Body of pancreas (tissue), 4 donors: ENCODE results near the gene DHX34. TPM values are rescaled to one million over a fixed set of nuclear protein-coding genes. Genes with fewer than 3 reads are reported as not detected.
A peak's percentile ranks its signal among the peaks of the same experiment; 100 is the strongest.

Source experiments
- ATAC-seq: fragments of 150-250 bp; one replicate; pipeline ENCODE4 v1.9.1; 2016
- DNase-seq, 4 donors: peaks; one replicate each; pipeline ENCODE4 v3.0.0-alpha.2; 2019
- H3K27ac ChIP-seq, 4 donors: fragments of 200-600 bp; sonication (generic); 1 replicate in 3 of 4; 2 replicates in 1 of 4; pipeline versions ENCODE4 v1.5.1 to v1.6.1; 2016 to 2019; ENCODE audit warnings: mild to moderate bottlenecking in 1 of 4, mixed read lengths in 1 of 4, moderate library complexity in 1 of 4
- H3K27me3 ChIP-seq, 2 donors: fragments of 200-600 bp; sonication (generic); one replicate each; pipeline ENCODE4 v1.6.0; 2016; ENCODE audit warnings: mild to moderate bottlenecking in 1 of 2
- H3K36me3 ChIP-seq, 2 donors: fragments of 200-600 bp; sonication (generic); replicated peaks in 1 of 2; 2 replicates each; pipeline ENCODE4 v1.5.1; 2016; ENCODE audit warnings: low read depth in 2 of 2; ENCODE audit not compliant: insufficient read depth in 1 of 2
- H3K4me1 ChIP-seq: fragments of 200-600 bp; sonication (generic); one replicate; pipeline ENCODE4 v1.6.0; 2016
- H3K4me3 ChIP-seq, 2 donors: fragments of 200-600 bp; sonication (generic); 1 replicate in 1 of 2; 2 replicates in 1 of 2; pipeline ENCODE4 v1.5.1; 2016 to 2019
- H3K9me3 ChIP-seq, 3 donors: fragments of 200-600 bp; sonication (generic); 1 replicate in 2 of 3; 2 replicates in 1 of 3; pipeline ENCODE4 v1.5.1; 2016
- POLR2A ChIP-seq, 3 donors: fragments of 450-650 bp; IDR thresholded peaks; one replicate each; pipeline ENCODE4 v1.6.1; 2016; ENCODE audit warnings: antibody characterized with exemption in 3 of 3, mild to moderate bottlenecking in 2 of 3
- WGBS, 2 donors: methylation state at CpG; one replicate each; pipeline ENCODE4 v1.1.5; 2017; 5-methylcytosine and 5-hydroxymethylcytosine counted together
- intact Hi-C: fragments of 100-400 bp; cut with DNase I; formaldehyde crosslinking; loops from one replicate; pipeline ENCODE4 v1.15.1; 2023
- total RNA-seq, 2 donors: library from RNA; depleted of rRNA; stranded (reverse); fragments of >200 nt; gene quantifications; one replicate each; pipeline ENCODE4 v1.1.0, GENCODE V29; 2016
- TF ChIP-seq, protein P1 (sequence below), 7 experiments: fragments of 450-650 bp in 4 of 7; fragments of 200-600 bp in 3 of 7; sonication (generic) in 3 of 7; IDR thresholded peaks; one replicate each; pipeline ENCODE4 v1.5.1; 2016 to 2019; ENCODE audit warnings: antibody characterized with exemption in 7 of 7

DHX34 gene
- total RNA-seq, 2 donors from 2014 or later = 16.1 to 50.4 TPM

DNA sequence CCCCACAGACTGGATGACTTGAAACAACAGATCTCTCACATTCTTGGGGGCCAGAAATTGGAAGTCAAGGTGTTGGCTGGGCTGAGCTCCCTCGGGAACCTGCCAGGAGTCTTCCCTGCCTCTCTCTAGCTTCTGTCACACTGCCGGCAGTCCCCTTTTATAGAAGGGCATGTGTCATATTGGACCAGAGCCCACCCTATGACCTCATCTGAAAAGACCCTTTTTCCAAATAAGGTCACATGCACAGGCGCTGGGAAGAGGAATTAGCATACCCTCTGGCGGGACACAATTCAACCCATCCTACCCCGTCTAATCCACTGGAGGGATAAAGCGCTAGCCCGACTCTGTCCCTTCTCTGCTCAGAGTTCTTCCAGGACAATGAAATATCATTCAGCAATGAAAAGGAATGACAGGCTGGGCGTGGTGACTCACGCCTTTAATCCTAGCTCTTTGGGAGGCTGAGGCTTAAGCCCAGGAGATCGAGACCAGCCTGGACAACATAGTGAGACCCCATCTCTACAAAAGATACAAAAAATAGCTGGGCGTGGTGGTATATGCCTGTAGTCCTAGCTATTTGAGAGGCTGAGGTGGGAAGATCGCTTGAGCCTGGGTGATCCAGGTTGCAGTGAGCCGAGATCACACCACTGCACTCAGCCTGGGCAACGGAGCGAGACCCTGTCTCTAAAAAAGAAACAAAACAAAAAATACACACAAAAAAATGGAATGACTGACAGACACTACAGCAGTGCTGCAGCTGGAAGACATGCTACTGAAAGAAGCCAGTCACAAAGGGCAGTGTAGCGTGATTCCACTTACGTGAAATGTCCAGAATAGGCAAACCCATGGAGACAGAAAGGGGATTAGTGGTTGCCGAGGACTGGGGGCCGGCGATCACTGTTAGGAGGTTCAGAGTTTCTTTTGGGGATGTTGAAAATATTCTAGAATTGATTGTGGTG is 41.7 kb downstream of the DHX34 start:
- intact Hi-C loops = no loop called here
- no peak for TF ChIP-seq POLR2A (IDR thresholded peaks at IDR 0.05)
- TF ChIP-seq, protein P1, sequence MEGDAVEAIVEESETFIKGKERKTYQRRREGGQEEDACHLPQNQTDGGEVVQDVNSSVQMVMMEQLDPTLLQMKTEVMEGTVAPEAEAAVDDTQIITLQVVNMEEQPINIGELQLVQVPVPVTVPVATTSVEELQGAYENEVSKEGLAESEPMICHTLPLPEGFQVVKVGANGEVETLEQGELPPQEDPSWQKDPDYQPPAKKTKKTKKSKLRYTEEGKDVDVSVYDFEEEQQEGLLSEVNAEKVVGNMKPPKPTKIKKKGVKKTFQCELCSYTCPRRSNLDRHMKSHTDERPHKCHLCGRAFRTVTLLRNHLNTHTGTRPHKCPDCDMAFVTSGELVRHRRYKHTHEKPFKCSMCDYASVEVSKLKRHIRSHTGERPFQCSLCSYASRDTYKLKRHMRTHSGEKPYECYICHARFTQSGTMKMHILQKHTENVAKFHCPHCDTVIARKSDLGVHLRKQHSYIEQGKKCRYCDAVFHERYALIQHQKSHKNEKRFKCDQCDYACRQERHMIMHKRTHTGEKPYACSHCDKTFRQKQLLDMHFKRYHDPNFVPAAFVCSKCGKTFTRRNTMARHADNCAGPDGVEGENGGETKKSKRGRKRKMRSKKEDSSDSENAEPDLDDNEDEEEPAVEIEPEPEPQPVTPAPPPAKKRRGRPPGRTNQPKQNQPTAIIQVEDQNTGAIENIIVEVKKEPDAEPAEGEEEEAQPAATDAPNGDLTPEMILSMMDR (IDR thresholded peaks at IDR 0.05) = no peak
- no peaks in the 10 kb centered on the region for H3K36me3 ChIP-seq
- WGBS, 2 donors = 59 to 64% methylated on average over 18 to 20 of the region's 20 CpGs
- H3K9me3 ChIP-seq = no peaks in the 10 kb centered on the region
- no peak overlapping the region for H3K27ac ChIP-seq
- H3K4me3 ChIP-seq = no peak overlapping the region
- DNase-seq = no peak
- ATAC-seq = no peak
- no peaks in the 10 kb centered on the region for H3K27me3 ChIP-seq
- H3K4me1 ChIP-seq = no peaks in the 10 kb centered on the region

DNA sequence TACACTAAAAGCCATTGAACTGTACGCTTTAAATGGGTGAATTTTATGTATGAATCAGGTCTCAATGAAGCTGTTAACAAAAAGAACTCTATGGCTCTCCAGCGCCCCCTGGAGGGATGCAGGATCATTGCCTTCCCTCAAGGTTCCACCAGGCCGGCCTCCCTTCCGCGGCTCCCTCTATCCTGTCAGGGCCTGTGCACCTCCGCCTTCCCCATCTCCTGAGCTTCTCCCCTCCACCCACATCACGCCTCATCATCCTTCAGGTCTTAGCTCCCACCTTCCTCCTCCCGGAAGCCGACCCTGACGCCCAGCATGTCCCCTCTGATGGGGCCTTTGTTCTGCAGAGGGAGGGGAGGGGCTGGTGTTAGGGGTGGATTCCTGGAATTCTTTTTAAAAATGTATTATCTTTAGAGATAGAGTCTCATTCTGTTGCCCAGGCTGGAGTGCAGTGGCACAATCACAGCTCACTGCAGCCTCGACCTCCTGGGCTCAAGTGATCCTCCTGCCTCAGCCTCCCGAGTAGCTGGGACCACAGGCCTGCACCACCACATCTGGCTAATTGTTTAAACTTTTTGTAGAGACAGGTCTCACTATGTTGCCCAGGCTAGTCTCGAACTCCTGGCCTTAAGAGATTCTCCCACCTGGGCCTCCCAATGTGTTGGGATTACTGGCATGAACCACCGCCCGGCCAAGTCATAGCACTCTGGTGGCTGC is 42.6 kb downstream of the DHX34 start:
- intact Hi-C loops = no loop called here
- peak; percentile 72 to 75 (median 73) for DNase-seq
- TF ChIP-seq, protein P1 (IDR thresholded peaks at IDR 0.05) = peak; percentile 71 to 83 (median 81)
- no peak for TF ChIP-seq POLR2A (IDR thresholded peaks at IDR 0.05)
- Histone ChIP-seq H3K27ac (no peak overlapping the region), H3K27me3 (no peaks in the 10 kb centered on the region), H3K4me1 (no peaks in the 10 kb centered on the region), H3K36me3 (no peaks in the 10 kb centered on the region), H3K9me3 (no peaks in the 10 kb centered on the region), H3K4me3 (no peak overlapping the region)
- WGBS, 2 donors = 29 to 32% methylated on average over 15 of the region's 15 CpGs
- peak; percentile 64 for ATAC-seq

DNA sequence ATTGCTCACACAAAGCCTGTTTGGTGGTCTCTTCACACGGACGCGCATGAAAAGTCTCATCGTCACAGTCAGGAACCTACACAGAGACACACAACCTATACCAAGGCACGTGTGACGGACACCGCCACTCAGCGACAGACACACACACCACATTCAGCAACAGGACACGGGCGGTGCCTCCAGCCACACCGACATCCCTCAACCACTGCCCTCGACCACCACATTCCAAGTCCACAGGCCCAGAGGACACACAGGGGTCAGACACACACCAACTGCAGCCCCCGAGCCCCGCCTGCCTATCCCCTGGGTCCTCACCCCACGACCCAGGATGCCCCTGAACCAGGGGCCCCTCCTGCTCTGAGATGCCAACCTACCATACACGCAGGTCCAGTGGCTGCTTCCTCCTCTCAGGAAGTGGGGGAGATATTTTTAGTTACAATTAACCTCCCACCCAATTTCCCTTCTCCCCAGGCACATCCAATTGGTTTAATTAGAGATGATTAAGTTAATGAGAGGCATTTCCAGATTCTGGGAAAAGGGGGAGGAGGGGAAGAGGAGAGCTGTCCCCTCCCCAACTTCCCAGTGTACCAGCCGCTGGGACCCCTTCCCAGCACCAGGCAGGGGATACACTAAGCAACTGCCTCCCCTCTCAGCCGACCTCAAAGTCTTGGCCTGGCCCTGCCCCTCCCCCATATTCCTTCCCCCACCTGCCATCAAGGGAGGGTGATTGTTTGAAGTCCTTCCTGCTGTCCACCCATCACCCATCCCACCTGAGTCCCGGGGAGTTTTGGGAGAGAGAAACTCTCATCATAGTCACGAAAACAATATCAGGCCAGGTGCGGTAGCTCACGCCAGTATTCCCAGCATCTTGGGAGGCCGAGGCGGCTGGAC is 49.8 kb downstream of the DHX34 start:
- Histone ChIP-seq H3K36me3 (no peaks in the 10 kb centered on the region), H3K27me3 (no peaks in the 10 kb centered on the region), H3K4me1 (no peaks in the 10 kb centered on the region), H3K9me3 (no peaks in the 10 kb centered on the region), H3K4me3 (no peak overlapping the region), H3K27ac (no peak overlapping the region)
- TF ChIP-seq, protein P1 (IDR thresholded peaks at IDR 0.05) = no peak
- no peak for TF ChIP-seq POLR2A (IDR thresholded peaks at IDR 0.05)
- ATAC-seq = no peak
- 43 to 48% methylated on average over 24 of the region's 24 CpGs for WGBS, 2 donors
- intact Hi-C loops = no loop called here
- no peak for DNase-seq

DNA sequence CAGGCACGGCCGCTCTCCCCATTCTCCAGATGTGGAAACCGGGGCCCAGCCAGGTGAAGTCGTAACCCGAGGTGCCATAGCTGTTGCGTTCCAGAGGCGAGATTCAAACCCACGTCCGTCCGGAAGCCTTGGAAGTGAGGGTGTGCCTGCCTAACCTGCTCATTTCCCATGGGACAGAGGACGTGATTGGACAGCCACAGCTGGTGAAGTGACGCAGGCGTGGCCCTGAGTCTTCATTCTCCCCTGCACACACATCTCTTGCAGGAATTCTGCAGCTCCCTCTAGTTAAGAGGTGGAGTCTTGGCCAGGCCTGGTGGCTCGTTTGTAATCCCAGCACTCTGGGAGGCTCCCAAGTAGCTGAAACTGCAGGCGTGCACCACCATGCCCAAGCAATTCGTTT is 53.4 kb downstream of the DHX34 start:
- intact Hi-C loops = no loop called here
- H3K36me3 ChIP-seq = no peaks in the 10 kb centered on the region
- no peaks in the 10 kb centered on the region for H3K4me1 ChIP-seq
- no peaks in the 10 kb centered on the region for H3K9me3 ChIP-seq
- ATAC-seq (no peak), DNase-seq (no peak)
- TF ChIP-seq, protein P1 (IDR thresholded peaks at IDR 0.05) = no peak
- no peak for TF ChIP-seq POLR2A (IDR thresholded peaks at IDR 0.05)
- no peak overlapping the region for H3K27ac ChIP-seq
- H3K27me3 ChIP-seq = no peaks in the 10 kb centered on the region
- H3K4me3 ChIP-seq = no peak overlapping the region
- 70 to 75% methylated on average over 12 to 16 of the region's 16 CpGs for WGBS, 2 donors
